Left lung (tissue), 10 donors: Measurements from ENCODE around the gene CUX1. TPM values are rescaled to one million over a fixed set of nuclear protein-coding genes. Genes with fewer than 3 reads are reported as not detected.
A peak's percentile ranks its signal among the peaks of the same experiment; 100 is the strongest.

Source experiments
- ATAC-seq: fragments of 200-7000 bp; cut with Tn5 transposase; one replicate; pipeline ENCODE4 v1.9.1; 2020; ENCODE audit warnings: moderate library complexity
- DNase-seq, 4 donors: peaks; one replicate each; pipeline ENCODE4 v3.0.0-alpha.2; 2013 to 2020
- H3K27ac ChIP-seq, 2 donors: fragments of 200-600 bp; sonication (generic) in 1 of 2; one replicate each; pipeline versions ENCODE4 v1.5.0 to v1.8.0; 2020 to 2021
- H3K27me3 ChIP-seq, 2 donors: fragments of 200-600 bp; sonication (generic) in 1 of 2; one replicate each; pipeline versions ENCODE4 v1.5.0 to v1.8.0; 2020 to 2021
- H3K36me3 ChIP-seq, 2 donors: fragments of 200-600 bp; sonication (generic) in 1 of 2; one replicate each; pipeline versions ENCODE4 v1.5.0 to v1.8.0; 2020 to 2021
- H3K4me1 ChIP-seq, 2 donors: fragments of 200-600 bp; one replicate each; pipeline ENCODE4 v1.8.0; 2021
- H3K4me3 ChIP-seq, 2 donors: fragments of 200-600 bp; sonication (generic) in 1 of 2; one replicate each; pipeline versions ENCODE4 v1.5.0 to v1.8.0; 2020 to 2021; ENCODE audit warnings: mild to moderate bottlenecking in 1 of 2
- H3K9me3 ChIP-seq, 2 donors: fragments of 200-600 bp; sonication (generic) in 1 of 2; one replicate each; pipeline versions ENCODE4 v1.5.0 to v1.8.0; 2020 to 2021
- CTCF ChIP-seq, 2 donors: fragments of 200-600 bp; sonication (generic) in 1 of 2; IDR thresholded peaks; one replicate each; pipeline versions ENCODE4 v1.5.0 to v1.8.0; 2021; ENCODE audit warnings: antibody characterized with exemption in 2 of 2
- intact Hi-C, 2 donors: fragments of 100-400 bp; cut with DNase I; formaldehyde crosslinking; loops; one replicate each; pipeline versions ENCODE4 v1.11.2 to v1.14.2; 2022
- polyA plus RNA-seq, 6 donors: library from polyadenylated mRNA; unstranded; fragments of 120-200 nt; gene quantifications; one replicate each; pipeline ENCODE4 v1.2.1, GENCODE V29; 2013; ENCODE audit not compliant: insufficient read length in 6 of 6
- total RNA-seq, 2 donors: library from RNA; stranded (reverse); fragmentation: NEBNext Ultra II Directional; extraction: Animal tissue kit (Norgen Biotek cat#: 25700); gene quantifications; one replicate each; pipeline ENCODE4 v1.2.1, GENCODE V29; 2021
- donor health status: DM: no; HTN: yes; CAD: no.
- donor health status: DM: no; HTN: no; CAD: no.

Gene CUX1
- total and polyA plus RNA-seq, 8 donors, result 86.4 to 157 (median 96.4) TPM

GRCh38 chr7:102287981-102288278, 470.5 kb downstream of the CUX1 start:
- TF ChIP-seq CTCF (IDR thresholded peaks at IDR 0.05), result no peak
- no peak for ATAC-seq
- Histone ChIP-seq H3K4me3 (peak overlapping the region; percentile 81 to 85), H3K27ac (no peak overlapping the region), H3K4me1 (peaks cover 4 to 45% of the 10 kb centered on the region in 2 donors), H3K36me3 (no peaks in the 10 kb centered on the region), H3K9me3 (no peaks in the 10 kb centered on the region), H3K27me3 (peaks cover 0 to 13% of the 10 kb centered on the region in 2 donors)
- DNase-seq, result no peak
- intact Hi-C loops, result no loop called here

- Histone ChIP-seq H3K9me3 (no peaks in the 10 kb centered on the region), H3K4me3 (peak overlapping the region in 1 of 2 donors; percentile 85), H3K4me1 (peaks cover 4 to 45% of the 10 kb centered on the region in 2 donors), H3K36me3 (no peaks in the 10 kb centered on the region), H3K27me3 (peaks cover 0 to 13% of the 10 kb centered on the region in 2 donors), H3K27ac (no peak overlapping the region)
- DNase-seq (no peak), ATAC-seq (no peak)
- intact Hi-C loops, result no loop called here
- TF ChIP-seq CTCF (IDR thresholded peaks at IDR 0.05), result no peak
Measured at GRCh38 chr7:102288285-102288930, 471.0 kb downstream of the CUX1 start.

GRCh38 chr7:102289057-102289456, 471.6 kb downstream of the CUX1 start:
- intact Hi-C loops, result no loop called here
- DNase-seq (peak in 1 of 4 donors; percentile 57), ATAC-seq (no peak)
- peaks cover 4 to 43% of the 10 kb centered on the region in 2 donors for H3K4me1 ChIP-seq
- H3K27ac ChIP-seq, result no peak overlapping the region
- no peaks in the 10 kb centered on the region for H3K36me3 ChIP-seq
- H3K4me3 ChIP-seq, result no peak overlapping the region
- peaks cover 0 to 13% of the 10 kb centered on the region in 2 donors for H3K27me3 ChIP-seq
- no peak for TF ChIP-seq CTCF (IDR thresholded peaks at IDR 0.05)
- no peaks in the 10 kb centered on the region for H3K9me3 ChIP-seq

- intact Hi-C loops, result no loop called here
- ATAC-seq, result no peak
- peaks cover 0 to 13% of the 10 kb centered on the region in 2 donors for H3K27me3 ChIP-seq
- H3K4me3 ChIP-seq, result no peak overlapping the region
- peak in 1 of 4 donors; percentile 60 for DNase-seq
- no peaks in the 10 kb centered on the region for H3K36me3 ChIP-seq
- TF ChIP-seq CTCF (IDR thresholded peaks at IDR 0.05), result no peak
- H3K27ac ChIP-seq, result no peak overlapping the region
- peaks cover 0 to 22% of the 10 kb centered on the region in 2 donors for H3K4me1 ChIP-seq
- H3K9me3 ChIP-seq, result no peaks in the 10 kb centered on the region
Measured at GRCh38 chr7:102291056-102291915, 473.9 kb downstream of the CUX1 start.

- ATAC-seq (no peak), DNase-seq (no peak)
- no peak for TF ChIP-seq CTCF (IDR thresholded peaks at IDR 0.05)
- no peaks in the 10 kb centered on the region for H3K36me3 ChIP-seq
- H3K4me1 ChIP-seq, result peaks cover 0 to 22% of the 10 kb centered on the region in 2 donors
- H3K4me3 ChIP-seq, result no peak overlapping the region
- peaks cover 0 to 13% of the 10 kb centered on the region in 2 donors for H3K27me3 ChIP-seq
- no peaks in the 10 kb centered on the region for H3K9me3 ChIP-seq
- intact Hi-C loops, result no loop called here
- H3K27ac ChIP-seq, result no peak overlapping the region
Measured at GRCh38 chr7:102291916-102292267, 474.5 kb downstream of the CUX1 start.
